GM18517 (cell line): ENCODE results near the gene PRKAG3.
A peak's percentile ranks its signal among the peaks of the same experiment; 100 is the strongest.

ENCODE experiments used
- ATAC-seq: cut with Tn5 transposase; IDR thresholded peaks from one replicate; pipeline ENCODE4 v1.9.1; 2021; ENCODE audit warnings: mild to moderate bottlenecking, moderate library complexity; ENCODE audit not compliant: unreplicated experiment

Gene PRKAG3

GRCh38 chr2:218831378-218831990 lies at the start of gene PRKAG3:
Gene PRKAG3 (minus strand): TSS chr2:218831803.
- no peak for ATAC-seq

GRCh38 chr2:218880859-218881594 lies 49.4 kb upstream of the PRKAG3 start:
- ATAC-seq = no peak

- ATAC-seq = peak; percentile 72
These were observed 48.7 kb upstream of the PRKAG3 start, which contains the start of gene WNT10A for GRCh38 chr2:218880102-218880858. Gene WNT10A (plus strand): TSS chr2:218880852. CDS start chr2:218880996, 144 bp downstream.

- ATAC-seq = no peak
These were observed 48.1 kb upstream of the PRKAG3 start for GRCh38 chr2:218879776-218880101.

- no peak for ATAC-seq
These were observed 47.5 kb upstream of the PRKAG3 start for GRCh38 chr2:218878926-218879761.

- no peak for ATAC-seq
These were observed 46.9 kb upstream of the PRKAG3 start for GRCh38 chr2:218878486-218878885.

- ATAC-seq = no peak
These were observed 46.3 kb upstream of the PRKAG3 start for GRCh38 chr2:218877891-218878290.

- no peak for ATAC-seq
These were observed 45.7 kb upstream of the PRKAG3 start for GRCh38 chr2:218877331-218877730.

GRCh38 chr2:218876562-218877219 lies 45.1 kb upstream of the PRKAG3 start:
- no peak for ATAC-seq

GRCh38 chr2:218875692-218876246 lies 44.2 kb upstream of the PRKAG3 start:
- ATAC-seq = no peak

- ATAC-seq = no peak
These were observed 42.0 kb upstream of the PRKAG3 start for GRCh38 chr2:218873359-218874194.

- no peak for ATAC-seq
These were observed 41.2 kb upstream of the PRKAG3 start for GRCh38 chr2:218872645-218873358.

GRCh38 chr2:218871345-218872302 lies 40.0 kb upstream of the PRKAG3 start:
- ATAC-seq = no peak

- ATAC-seq = no peak
These were observed 39.4 kb upstream of the PRKAG3 start for GRCh38 chr2:218870984-218871344.

- no peak for ATAC-seq
These were observed 37.5 kb upstream of the PRKAG3 start for GRCh38 chr2:218869064-218869463.

GRCh38 chr2:218867900-218868299 lies 36.3 kb upstream of the PRKAG3 start:
- no peak for ATAC-seq

GRCh38 chr2:218865999-218866398 lies 34.4 kb upstream of the PRKAG3 start:
- no peak for ATAC-seq

- ATAC-seq = no peak
These were observed 33.8 kb upstream of the PRKAG3 start for GRCh38 chr2:218865396-218865795.
